DOHH2 (cell line): ENCODE measurements around the gene AP3D1.

ENCODE experiments used
- H3F3A ChIP-seq: fragments of 200-600 bp; sonication (generic), shearing (Covaris generic); 2 replicates; pipeline ENCODE4 v1.6.0; 2016; ENCODE audit warnings: antibody characterized with exemption, mild to moderate bottlenecking; ENCODE audit not compliant: control insufficient read depth, insufficient read depth
- H3K27ac ChIP-seq: fragments of 200-600 bp; sonication (generic); 2 replicates; pipeline ENCODE4 v1.5.1; 2014; ENCODE audit warnings: low read depth, mild to moderate bottlenecking, low read length, moderate library complexity
- H3K27me3 ChIP-seq: fragments of 200-600 bp; sonication (generic); 2 replicates; pipeline ENCODE4 v1.6.1; 2014; ENCODE audit warnings: mild to moderate bottlenecking, low read length, mixed read lengths; ENCODE audit not compliant: control insufficient read depth
- H3K36me3 ChIP-seq: fragments of 200-600 bp; sonication (generic); 2 replicates; pipeline ENCODE4 v1.6.1; 2014; ENCODE audit warnings: mild to moderate bottlenecking, low read length, moderate library complexity, mixed read lengths; ENCODE audit not compliant: control insufficient read depth
- H3K4me1 ChIP-seq: fragments of 200-600 bp; sonication (generic); 2 replicates; pipeline ENCODE4 v1.6.1; 2014; ENCODE audit warnings: mild to moderate bottlenecking, low read length, mixed read lengths; ENCODE audit not compliant: control insufficient read depth
- H3K4me2 ChIP-seq: fragments of 200-600 bp; sonication (generic); 2 replicates; pipeline ENCODE4 v1.6.0; 2014; ENCODE audit warnings: mild to moderate bottlenecking, low read length, moderate library complexity
- H3K4me3 ChIP-seq: fragments of 200-600 bp; sonication (generic); 2 replicates; pipeline ENCODE4 v1.5.1; 2014; ENCODE audit warnings: mild to moderate bottlenecking, low read length, mixed read lengths
- H3K79me2 ChIP-seq: fragments of 200-600 bp; sonication (generic); 2 replicates; pipeline ENCODE4 v1.6.1; 2014; ENCODE audit warnings: mild to moderate bottlenecking, low read length, mixed read lengths; ENCODE audit not compliant: control insufficient read depth
- H3K9me2 ChIP-seq: fragments of 200-600 bp; sonication (generic); replicated peaks from 2 replicates; pipeline ENCODE4 v1.6.1; 2014; ENCODE audit warnings: mild to moderate bottlenecking, low read length, mixed read lengths; ENCODE audit not compliant: control insufficient read depth
- H3K9me3 ChIP-seq: fragments of 200-600 bp; sonication (generic); 2 replicates; pipeline ENCODE4 v1.6.1; 2014; ENCODE audit warnings: antibody characterized with exemption, low read length, mixed read lengths; ENCODE audit not compliant: control insufficient read depth, insufficient read depth
- H4K20me1 ChIP-seq: fragments of 200-600 bp; sonication (generic); 2 replicates; pipeline ENCODE4 v1.6.0; 2014; ENCODE audit warnings: low read depth, mild to moderate bottlenecking, antibody characterized with exemption, low read length, moderate library complexity; ENCODE audit not compliant: control insufficient read depth, insufficient read depth
- EZH2phosphoT487 ChIP-seq: fragments of 200-600 bp; sonication (generic); IDR thresholded peaks from 2 replicates; pipeline ENCODE4 v1.6.1; 2017; ENCODE audit warnings: borderline replicate concordance, mild to moderate bottlenecking, antibody characterized with exemption, low read length, moderate library complexity, mixed read lengths
- TF ChIP-seq, protein P1 (sequence below): fragments of 200-600 bp; sonication (generic); IDR thresholded peaks from one replicate; pipeline ENCODE4 v1.5.1; 2014; ENCODE audit warnings: antibody characterized with exemption, mild to moderate bottlenecking, low read depth, low read length; ENCODE audit not compliant: poor library complexity, severe bottlenecking

The AP3D1 gene

DNA sequence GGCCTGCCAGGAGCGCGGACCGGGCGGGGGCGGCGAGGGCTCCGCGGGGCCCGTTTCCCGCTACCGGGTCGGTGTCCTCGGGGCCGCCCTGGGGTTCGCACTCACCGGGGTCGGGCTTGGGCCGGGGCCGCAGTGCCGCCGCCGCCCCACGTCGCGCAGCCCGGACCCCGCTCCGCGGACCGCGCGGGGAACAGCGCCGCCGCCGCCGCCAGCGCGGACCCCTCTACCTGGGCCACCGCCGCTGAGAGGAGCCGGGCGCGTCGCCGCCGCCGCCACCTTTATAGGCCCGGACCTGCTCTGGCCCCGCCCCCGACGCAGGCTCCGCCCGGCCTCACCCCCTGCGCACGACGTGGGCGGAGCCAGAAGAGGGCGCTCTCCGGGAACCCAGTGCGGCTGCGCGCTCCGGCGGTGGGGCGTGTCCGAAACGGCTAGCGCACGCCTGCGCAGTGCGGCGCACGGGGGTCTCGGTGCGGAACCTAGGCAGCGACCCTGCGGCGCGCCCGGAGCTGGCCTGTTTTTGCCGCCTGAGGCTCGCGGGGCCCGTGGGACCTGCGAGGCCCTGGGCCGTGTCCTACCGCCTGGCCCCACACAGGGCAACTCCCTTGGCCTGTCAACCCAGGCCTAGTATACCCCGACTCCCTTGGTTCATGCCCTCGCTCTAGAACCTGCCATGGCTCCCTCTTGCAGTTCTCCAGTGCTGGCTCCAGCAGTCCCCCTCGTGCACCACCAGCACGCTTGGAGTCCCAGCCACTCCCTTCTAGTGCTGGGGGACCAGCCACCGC is 100.2 kb downstream of the AP3D1 start, which contains the start of gene MKNK2:
TSS of gene MKNK2 (minus strand) at position 254 of the 782 bp plus-strand sequence. CDS start 393 bp downstream, outside the sequence.
- TF ChIP-seq, protein P1, sequence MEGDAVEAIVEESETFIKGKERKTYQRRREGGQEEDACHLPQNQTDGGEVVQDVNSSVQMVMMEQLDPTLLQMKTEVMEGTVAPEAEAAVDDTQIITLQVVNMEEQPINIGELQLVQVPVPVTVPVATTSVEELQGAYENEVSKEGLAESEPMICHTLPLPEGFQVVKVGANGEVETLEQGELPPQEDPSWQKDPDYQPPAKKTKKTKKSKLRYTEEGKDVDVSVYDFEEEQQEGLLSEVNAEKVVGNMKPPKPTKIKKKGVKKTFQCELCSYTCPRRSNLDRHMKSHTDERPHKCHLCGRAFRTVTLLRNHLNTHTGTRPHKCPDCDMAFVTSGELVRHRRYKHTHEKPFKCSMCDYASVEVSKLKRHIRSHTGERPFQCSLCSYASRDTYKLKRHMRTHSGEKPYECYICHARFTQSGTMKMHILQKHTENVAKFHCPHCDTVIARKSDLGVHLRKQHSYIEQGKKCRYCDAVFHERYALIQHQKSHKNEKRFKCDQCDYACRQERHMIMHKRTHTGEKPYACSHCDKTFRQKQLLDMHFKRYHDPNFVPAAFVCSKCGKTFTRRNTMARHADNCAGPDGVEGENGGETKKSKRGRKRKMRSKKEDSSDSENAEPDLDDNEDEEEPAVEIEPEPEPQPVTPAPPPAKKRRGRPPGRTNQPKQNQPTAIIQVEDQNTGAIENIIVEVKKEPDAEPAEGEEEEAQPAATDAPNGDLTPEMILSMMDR: peak; percentile 51
- no peak for TF ChIP-seq EZH2phosphoT487
- Histone ChIP-seq H3K79me2 (peaks cover 51% of the 10 kb centered on the region), H3K4me3 (peak within 1 kb of the TSS; percentile 99), H4K20me1 (peaks cover 43% of the 10 kb centered on the region), H3K27me3 (no peaks in the 10 kb centered on the region), H3K4me1 (peaks cover 86% of the 10 kb centered on the region), H3K27ac (peak within 1 kb of the TSS; percentile 85), H3F3A (peaks cover 49% of the 10 kb centered on the region), H3K4me2 (peak within 1 kb of the TSS; percentile 98), H3K9me3 (no peaks in the 10 kb centered on the region), H3K9me2 (no peaks in the 10 kb centered on the region), H3K36me3 (peaks cover 46% of the 10 kb centered on the region)
